Sigmoid colon (tissue), 4 donors: ENCODE results near the gene LHX3.

Experiments used
- CTCF ChIP-seq, 4 experiments: fragments of 450-650 bp in 3 of 4; fragments of 200-600 bp in 1 of 4; IDR thresholded peaks; one replicate each; pipeline ENCODE4 v1.5.1; 2016 to 2019; ENCODE audit warnings: antibody characterized with exemption in 4 of 4, mild to moderate bottlenecking in 3 of 4, moderate library complexity in 2 of 4
- EP300 ChIP-seq, 4 donors: sonication (generic); formaldehyde crosslinking; IDR thresholded peaks; one replicate each; pipeline ENCODE4 v1.6.1; 2017; ENCODE audit warnings: antibody characterized with exemption in 4 of 4
- POLR2A ChIP-seq, 2 donors: fragments of 450-650 bp; IDR thresholded peaks; one replicate each; pipeline ENCODE4 v1.6.1; 2016; ENCODE audit warnings: antibody characterized with exemption in 2 of 2, mild to moderate bottlenecking in 2 of 2, moderate library complexity in 2 of 2
- POLR2AphosphoS5 ChIP-seq, 4 donors: sonication (generic); formaldehyde crosslinking; IDR thresholded peaks; one replicate each; pipeline ENCODE4 v1.6.1; 2017; ENCODE audit warnings: antibody characterized with exemption in 4 of 4

- TF ChIP-seq POLR2AphosphoS5 (IDR thresholded peaks at IDR 0.05) (no peak), CTCF (IDR thresholded peaks at IDR 0.05) (no peak), POLR2A (IDR thresholded peaks at IDR 0.05) (no peak), EP300 (IDR thresholded peaks at IDR 0.05) (no peak)
Measured at GRCh38 chr9:136186386-136186785, 18.5 kb downstream of the LHX3 start.
